ENCODE results near the gene AMN1.
A peak's percentile ranks its signal among the peaks of the same experiment; 100 is the strongest.

The AMN1 gene

GRCh38 chr12:31772186-31772585 is 43.4 kb upstream of the AMN1 start:
- Histone ChIP-seq H4K8ac (ENCODE audit: low read length) (no peak overlapping the region), H3K14ac (ENCODE audit: low read length in 2 of 2) (no peak overlapping the region), H3K79me1 (replicated peaks; ENCODE audit: low read length, poor library complexity, severe bottlenecking) (no peaks in the 10 kb centered on the region), H3K36me3 (ENCODE audit: control insufficient read depth in 1 of 2, insufficient read depth in 2 of 2, low read depth in 1 of 2, low read length in 2 of 2) (no peaks in the 10 kb centered on the region), H2AFZ (ENCODE audit: low read depth, low read length) (no peak overlapping the region), H3K4me2 (ENCODE audit: low read length, poor library complexity, severe bottlenecking) (no peak overlapping the region), H3K4me1 (ENCODE audit: control insufficient read depth, insufficient read depth, low read depth, low read length) (peaks cover 2% of the 10 kb centered on the region), H3K27me3 (ENCODE audit: control insufficient read depth in 1 of 2, insufficient read depth in 1 of 2, low read length in 2 of 2) (no peaks in the 10 kb centered on the region), H3K23ac (ENCODE audit: low read length in 2 of 2) (no peak overlapping the region), H2BK5ac (ENCODE audit: low read depth, low read length, poor library complexity, severe bottlenecking) (no peak overlapping the region), H3K9ac (ENCODE audit: low read length) (no peak overlapping the region), H4K91ac (ENCODE audit: low read length) (no peak overlapping the region), H3K18ac (ENCODE audit: low read depth in 1 of 2, low read length in 2 of 2) (no peak overlapping the region), H2BK12ac (ENCODE audit: low read length in 2 of 2) (no peak overlapping the region), H2BK15ac (ENCODE audit: low read depth, poor library complexity, severe bottlenecking) (no peak overlapping the region), H3K4me3 (ENCODE audit: insufficient read depth in 1 of 2, low read depth in 1 of 2, low read length in 2 of 2) (no peak overlapping the region), H2BK120ac (ENCODE audit: low read depth, low read length) (no peak overlapping the region), H3K9me3 (ENCODE audit: control insufficient read depth, low read length) (no peaks in the 10 kb centered on the region), H3K27ac (ENCODE audit: low read length, poor library complexity, severe bottlenecking) (no peak overlapping the region), H2AK5ac (ENCODE audit: low read length, severe bottlenecking) (no peak overlapping the region), H3K4ac (ENCODE audit: low read depth in 1 of 2, low read length in 2 of 2) (no peak overlapping the region)
- no peak for DNase-seq
- WGBS, result 91% methylated on average over 4 of the region's 4 CpGs

DNA sequence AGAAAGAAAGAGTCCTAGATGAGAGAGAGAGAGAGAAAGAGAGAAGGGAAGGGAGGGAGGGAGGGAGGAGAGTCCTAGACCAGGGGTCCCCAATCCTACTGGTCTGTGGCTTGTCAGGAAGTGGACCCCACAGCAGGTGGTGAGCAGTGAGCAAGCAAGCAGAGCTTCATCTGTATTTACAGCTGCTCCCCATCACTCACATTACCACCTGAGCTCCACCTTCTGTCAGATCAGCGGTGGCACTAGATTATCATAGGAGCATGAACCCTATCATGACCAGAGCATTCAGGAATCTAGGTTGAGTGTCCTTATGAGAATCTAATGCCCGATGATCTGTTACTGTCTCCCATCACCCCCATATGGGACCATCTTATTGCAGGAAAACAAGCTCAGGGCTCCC is 39.2 kb upstream of the AMN1 start:
- Histone ChIP-seq H2BK15ac (ENCODE audit: low read depth, poor library complexity, severe bottlenecking) (no peak overlapping the region), H3K4me3 (ENCODE audit: insufficient read depth in 1 of 2, low read depth in 1 of 2, low read length in 2 of 2) (no peak overlapping the region), H3K23ac (ENCODE audit: low read length in 2 of 2) (no peak overlapping the region), H3K27me3 (ENCODE audit: control insufficient read depth in 1 of 2, insufficient read depth in 1 of 2, low read length in 2 of 2) (no peaks in the 10 kb centered on the region), H3K79me1 (replicated peaks; ENCODE audit: low read length, poor library complexity, severe bottlenecking) (no peaks in the 10 kb centered on the region), H3K18ac (ENCODE audit: low read depth in 1 of 2, low read length in 2 of 2) (no peak overlapping the region), H3K4me1 (ENCODE audit: control insufficient read depth, insufficient read depth, low read depth, low read length) (no peaks in the 10 kb centered on the region), H3K36me3 (ENCODE audit: control insufficient read depth in 1 of 2, insufficient read depth in 2 of 2, low read depth in 1 of 2, low read length in 2 of 2) (no peaks in the 10 kb centered on the region), H3K4ac (ENCODE audit: low read depth in 1 of 2, low read length in 2 of 2) (no peak overlapping the region), H4K8ac (ENCODE audit: low read length) (no peak overlapping the region), H2BK5ac (ENCODE audit: low read depth, low read length, poor library complexity, severe bottlenecking) (no peak overlapping the region), H3K27ac (ENCODE audit: low read length, poor library complexity, severe bottlenecking) (no peak overlapping the region), H2BK120ac (ENCODE audit: low read depth, low read length) (no peak overlapping the region), H3K9ac (ENCODE audit: low read length) (no peak overlapping the region), H2AK5ac (ENCODE audit: low read length, severe bottlenecking) (no peak overlapping the region), H3K9me3 (ENCODE audit: control insufficient read depth, low read length) (no peaks in the 10 kb centered on the region), H3K14ac (ENCODE audit: low read length in 2 of 2) (no peak overlapping the region), H2BK12ac (ENCODE audit: low read length in 2 of 2) (peak overlapping the region in 1 of 2 experiments; percentile 18), H4K91ac (ENCODE audit: low read length) (no peak overlapping the region), H3K4me2 (ENCODE audit: low read length, poor library complexity, severe bottlenecking) (no peak overlapping the region), H2AFZ (ENCODE audit: low read depth, low read length) (no peak overlapping the region)
- no peak for DNase-seq
- 90% methylated on average over 2 of the region's 2 CpGs for WGBS

- no peaks in the 10 kb centered on the region for H3K9me3 ChIP-seq (ENCODE audit: control insufficient read depth, low read length)
- no peaks in the 10 kb centered on the region for H3K36me3 ChIP-seq (ENCODE audit: control insufficient read depth in 1 of 2, insufficient read depth in 2 of 2, low read depth in 1 of 2, low read length in 2 of 2)
- no peak overlapping the region for H4K8ac ChIP-seq (ENCODE audit: low read length)
- H2BK120ac ChIP-seq (ENCODE audit: low read depth, low read length), result no peak overlapping the region
- no peaks in the 10 kb centered on the region for H3K27me3 ChIP-seq (ENCODE audit: control insufficient read depth in 1 of 2, insufficient read depth in 1 of 2, low read length in 2 of 2)
- no peaks in the 10 kb centered on the region for H3K79me1 ChIP-seq (replicated peaks; ENCODE audit: low read length, poor library complexity, severe bottlenecking)
- no peaks in the 10 kb centered on the region for H3K4me1 ChIP-seq (ENCODE audit: control insufficient read depth, insufficient read depth, low read depth, low read length)
- no peak overlapping the region for H2AFZ ChIP-seq (ENCODE audit: low read depth, low read length)
- H2AK5ac ChIP-seq (ENCODE audit: low read length, severe bottlenecking), result no peak overlapping the region
- no peak for DNase-seq
- no peak overlapping the region for H3K27ac ChIP-seq (ENCODE audit: low read length, poor library complexity, severe bottlenecking)
- no peak overlapping the region for H2BK15ac ChIP-seq (ENCODE audit: low read depth, poor library complexity, severe bottlenecking)
- no peak overlapping the region for H4K91ac ChIP-seq (ENCODE audit: low read length)
- no peak overlapping the region for H3K4me2 ChIP-seq (ENCODE audit: low read length, poor library complexity, severe bottlenecking)
- H3K4ac ChIP-seq (ENCODE audit: low read depth in 1 of 2, low read length in 2 of 2), result no peak overlapping the region
- no peak overlapping the region for H3K23ac ChIP-seq (ENCODE audit: low read length in 2 of 2)
- H2BK5ac ChIP-seq (ENCODE audit: low read depth, low read length, poor library complexity, severe bottlenecking), result no peak overlapping the region
- no CpG with 5 or more reads among the region's 1 CpG for WGBS
- H2BK12ac ChIP-seq (ENCODE audit: low read length in 2 of 2), result no peak overlapping the region
- no peak overlapping the region for H3K9ac ChIP-seq (ENCODE audit: low read length)
- no peak overlapping the region for H3K4me3 ChIP-seq (ENCODE audit: insufficient read depth in 1 of 2, low read depth in 1 of 2, low read length in 2 of 2)
- no peak overlapping the region for H3K14ac ChIP-seq (ENCODE audit: low read length in 2 of 2)
- no peak overlapping the region for H3K18ac ChIP-seq (ENCODE audit: low read depth in 1 of 2, low read length in 2 of 2)
Observed at GRCh38 chr12:31765931-31766330, 37.1 kb upstream of the AMN1 start.

DNA sequence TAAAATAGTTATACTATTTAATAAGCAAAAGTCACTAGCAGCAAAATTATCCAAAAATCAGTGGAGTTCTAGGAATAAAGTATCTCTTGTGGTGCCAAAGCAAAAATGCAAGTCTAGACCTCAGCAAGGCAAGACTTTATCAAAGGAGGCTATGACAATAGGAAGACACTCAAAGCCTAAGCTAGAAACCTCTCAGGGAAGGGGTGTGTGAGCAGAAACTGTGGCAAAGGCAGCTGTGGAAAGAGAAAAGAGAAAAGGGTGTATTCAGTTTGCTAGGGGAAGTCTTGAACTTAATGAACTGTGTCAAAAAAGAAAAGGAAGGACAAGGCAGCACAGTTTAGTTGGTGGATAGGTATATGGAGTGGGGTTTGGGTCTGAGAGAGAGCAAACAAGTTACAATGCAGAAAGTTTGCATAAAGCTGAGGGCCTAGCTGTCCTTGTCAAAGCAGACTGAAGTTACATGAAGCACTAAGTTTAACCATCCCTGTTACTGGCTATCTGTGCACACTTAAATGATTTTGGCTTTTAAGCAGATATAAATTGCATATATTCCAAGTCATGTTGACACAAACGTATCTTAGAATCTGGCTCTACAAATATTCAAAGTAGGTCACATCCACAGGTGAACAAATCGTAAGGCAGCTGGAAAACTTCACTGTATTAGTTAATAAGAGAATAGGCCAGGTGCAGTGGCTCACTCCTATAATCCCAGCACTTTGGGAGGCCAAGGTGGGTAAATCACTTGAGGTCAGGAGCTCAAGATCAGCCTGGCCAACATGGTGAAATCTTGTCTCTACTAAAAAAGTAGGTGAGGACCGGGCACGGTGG is 31.0 kb upstream of the AMN1 start:
- H3K4me3 ChIP-seq (ENCODE audit: insufficient read depth in 1 of 2, low read depth in 1 of 2, low read length in 2 of 2), result no peak overlapping the region
- no peak overlapping the region for H4K91ac ChIP-seq (ENCODE audit: low read length)
- no peak overlapping the region for H2BK5ac ChIP-seq (ENCODE audit: low read depth, low read length, poor library complexity, severe bottlenecking)
- no peak overlapping the region for H2BK15ac ChIP-seq (ENCODE audit: low read depth, poor library complexity, severe bottlenecking)
- DNase-seq, result no peak
- no peaks in the 10 kb centered on the region for H3K36me3 ChIP-seq (ENCODE audit: control insufficient read depth in 1 of 2, insufficient read depth in 2 of 2, low read depth in 1 of 2, low read length in 2 of 2)
- H2AFZ ChIP-seq (ENCODE audit: low read depth, low read length), result no peak overlapping the region
- no peak overlapping the region for H3K27ac ChIP-seq (ENCODE audit: low read length, poor library complexity, severe bottlenecking)
- no peak overlapping the region for H2BK12ac ChIP-seq (ENCODE audit: low read length in 2 of 2)
- peaks cover 2% of the 10 kb centered on the region for H3K4me1 ChIP-seq (ENCODE audit: control insufficient read depth, insufficient read depth, low read depth, low read length)
- no peaks in the 10 kb centered on the region for H3K9me3 ChIP-seq (ENCODE audit: control insufficient read depth, low read length)
- no peak overlapping the region for H2AK5ac ChIP-seq (ENCODE audit: low read length, severe bottlenecking)
- no peak overlapping the region for H4K8ac ChIP-seq (ENCODE audit: low read length)
- WGBS, result 97% methylated on average over 4 of the region's 4 CpGs
- no peak overlapping the region for H2BK120ac ChIP-seq (ENCODE audit: low read depth, low read length)
- no peak overlapping the region for H3K4me2 ChIP-seq (ENCODE audit: low read length, poor library complexity, severe bottlenecking)
- H3K23ac ChIP-seq (ENCODE audit: low read length in 2 of 2), result no peak overlapping the region
- H3K27me3 ChIP-seq (ENCODE audit: control insufficient read depth in 1 of 2, insufficient read depth in 1 of 2, low read length in 2 of 2), result no peaks in the 10 kb centered on the region
- no peaks in the 10 kb centered on the region for H3K79me1 ChIP-seq (replicated peaks; ENCODE audit: low read length, poor library complexity, severe bottlenecking)
- H3K18ac ChIP-seq (ENCODE audit: low read depth in 1 of 2, low read length in 2 of 2), result no peak overlapping the region
- no peak overlapping the region for H3K4ac ChIP-seq (ENCODE audit: low read depth in 1 of 2, low read length in 2 of 2)
- H3K9ac ChIP-seq (ENCODE audit: low read length), result no peak overlapping the region
- no peak overlapping the region for H3K14ac ChIP-seq (ENCODE audit: low read length in 2 of 2)
